B cell (primary cell): ENCODE data around the gene ADGRD2. TPM values are rescaled to one million over a fixed set of nuclear protein-coding genes. Genes with fewer than 3 reads are reported as not detected.

ENCODE experiments used
- ATAC-seq: fragments of 200-7000 bp; cut with Tn5 transposase; one replicate; pipeline ENCODE4 v1.10.0; 2021; ENCODE audit warnings: low read depth, mild to moderate bottlenecking, moderate number of reproducible peaks, moderate library complexity
- CTCF ChIA-PET: fragments of 350-600 bp; sonication (Branson Sonifier 250); formaldehyde crosslinking; loops from one replicate; lab custom pipeline; 2021; ENCODE audit warnings: antibody characterized with exemption, inconsistent platforms; lab: Charles Lee
- POLR2A ChIA-PET: fragments of 350-600 bp; sonication (Branson Sonifier 250); formaldehyde crosslinking; loops from one replicate; lab custom pipeline; 2021; ENCODE audit warnings: antibody characterized with exemption; lab: Charles Lee
- DNase-seq: peaks from one replicate; pipeline ENCODE4 v3.0.0; 2013
- H2AFZ ChIP-seq: 2 replicates; pipeline ENCODE4 v1.6.1; 2012; ENCODE audit warnings: mild to moderate bottlenecking, low read depth, low read length; ENCODE audit not compliant: insufficient read depth, poor library complexity, severe bottlenecking
- H3K27ac ChIP-seq, 2 donors: 1 replicate in 1 of 2; 2 replicates in 1 of 2; pipeline ENCODE4 v1.5.1; 2012 to 2013; ENCODE audit warnings: low read length in 2 of 2, mild to moderate bottlenecking in 2 of 2, moderate library complexity in 1 of 2
- H3K27me3 ChIP-seq, 4 experiments: fragments of 200-600 bp in 1 of 4; sonication (generic) in 1 of 4; replicated peaks in 1 of 4; 1 replicate in 2 of 4; 2 replicates in 2 of 4; pipeline versions ENCODE4 v1.6.1 to v1.7.0; 2013 to 2016; ENCODE audit warnings: low read length in 3 of 4, mild to moderate bottlenecking in 2 of 4, mixed read lengths in 1 of 4, moderate library complexity in 1 of 4; ENCODE audit not compliant: insufficient read depth in 4 of 4, control insufficient read depth in 3 of 4; ENCODE audit errors: control extremely low read depth in 1 of 4
- H3K36me3 ChIP-seq, 2 experiments: replicated peaks in 1 of 2; 1 replicate in 1 of 2; 2 replicates in 1 of 2; pipeline versions ENCODE4 v1.6.1 to v1.7.1; 2013; ENCODE audit warnings: low read length in 1 of 2; ENCODE audit not compliant: insufficient read depth in 2 of 2, control insufficient read depth in 1 of 2; ENCODE audit errors: control extremely low read depth in 1 of 2, extremely low read depth in 1 of 2
- H3K4me1 ChIP-seq, 2 donors: fragments of 200-600 bp in 1 of 2; sonication (generic) in 1 of 2; 1 replicate in 1 of 2; 2 replicates in 1 of 2; pipeline versions ENCODE4 v1.5.1 to v1.6.1; 2013 to 2017; ENCODE audit warnings: low read length in 2 of 2; ENCODE audit not compliant: control insufficient read depth in 2 of 2, insufficient read depth in 2 of 2
- H3K4me2 ChIP-seq: replicated peaks from 2 replicates; pipeline ENCODE3; 2012; ENCODE audit warnings: mild to moderate bottlenecking, low read depth, low read length; ENCODE audit not compliant: poor library complexity, severe bottlenecking
- H3K4me3 ChIP-seq, 5 experiments: fragments of 200-600 bp in 1 of 5; sonication (generic) in 1 of 5; 1 replicate in 3 of 5; 2 replicates in 2 of 5; pipeline versions ENCODE4 v1.5.1 to v1.7.0; 2011 to 2016; ENCODE audit warnings: low read length in 4 of 5, mild to moderate bottlenecking in 4 of 5, low read depth in 2 of 5, control low read depth in 1 of 5, moderate library complexity in 1 of 5; ENCODE audit not compliant: insufficient read depth in 1 of 5; ENCODE audit errors: control extremely low read depth in 1 of 5, extremely low read depth in 1 of 5
- H3K79me2 ChIP-seq: fragments of 200-600 bp; sonication (generic); one replicate; pipeline ENCODE4 v1.6.0; 2016; ENCODE audit warnings: low read length; ENCODE audit not compliant: control insufficient read depth, insufficient read depth
- H3K9ac ChIP-seq: fragments of 200-600 bp; sonication (generic); 2 replicates; pipeline ENCODE4 v1.6.1; 2017; ENCODE audit warnings: mild to moderate bottlenecking, low read length, moderate library complexity
- H3K9me3 ChIP-seq, 3 donors: one replicate each; pipeline versions ENCODE4 v1.6.1 to v1.7.1; 2013; ENCODE audit warnings: low read length in 2 of 3; ENCODE audit not compliant: control insufficient read depth in 2 of 3, insufficient read depth in 1 of 3; ENCODE audit errors: control extremely low read depth in 1 of 3
- H4K20me1 ChIP-seq: 2 replicates; pipeline ENCODE4 v1.6.0; 2012; ENCODE audit warnings: mild to moderate bottlenecking, low read length; ENCODE audit not compliant: insufficient read depth, control insufficient read depth, poor library complexity, severe bottlenecking
- H3K27ac Mint-ChIP-seq: one replicate; pipeline ENCODE4 v1.8.0; 2021; ENCODE audit warnings: mixed read lengths
- H3K27me3 Mint-ChIP-seq: one replicate; pipeline ENCODE4 v1.8.0; 2021; ENCODE audit warnings: mixed read lengths
- H3K4me1 Mint-ChIP-seq: one replicate; pipeline ENCODE4 v1.8.0; 2021; ENCODE audit warnings: mixed read lengths
- H3K4me3 Mint-ChIP-seq: one replicate; pipeline ENCODE4 v1.8.0; 2021; ENCODE audit warnings: mixed read lengths
- H3K9me3 Mint-ChIP-seq: one replicate; pipeline ENCODE4 v1.8.0; 2022; ENCODE audit warnings: mixed read lengths; ENCODE audit not compliant: insufficient read depth
- EZH2 ChIP-seq: IDR thresholded peaks from 2 replicates; pipeline ENCODE4 v1.6.1; 2012; ENCODE audit warnings: borderline replicate concordance, low read depth, mild to moderate bottlenecking, moderate library complexity, low read length; ENCODE audit not compliant: insufficient read depth, poor library complexity, severe bottlenecking
- WGBS: methylation state at CpG from one replicate; pipeline ENCODE4 v1.1.5; 2013; ENCODE audit warnings: missing lambda C conversion rate; ENCODE audit not compliant: insufficient coverage; 5-methylcytosine and 5-hydroxymethylcytosine counted together
- intact Hi-C: fragments of 100-400 bp; cut with micrococcal nuclease; formaldehyde crosslinking; loops from one replicate; pipeline ENCODE4 v1.10.0; 2022
- polyA plus RNA-seq: library from polyadenylated mRNA; depleted of rRNA; stranded (reverse); fragments of >200 nt; gene quantifications from 2 replicates; pipeline ENCODE4 v1.2.3, GENCODE V29; 2012
- total RNA-seq, 2 donors: library from RNA; stranded (reverse); fragments of 120-200 nt in 1 of 2; gene quantifications; 1 replicate in 1 of 2; 2 replicates in 1 of 2; pipeline versions ENCODE4 v1.2.3 to v1.2.4, GENCODE V29; 2013 to 2022
- TF ChIP-seq, protein P1 (sequence below): fragments of 200-600 bp; IDR thresholded peaks from one replicate; pipeline ENCODE4 v1.8.0; 2022; ENCODE audit warnings: antibody characterized with exemption, mild to moderate bottlenecking

ADGRD2 gene
- total and polyA plus RNA-seq, 2 donors (not counting 1 experiment from before 2014, with no cell fraction given): not detected

DNA sequence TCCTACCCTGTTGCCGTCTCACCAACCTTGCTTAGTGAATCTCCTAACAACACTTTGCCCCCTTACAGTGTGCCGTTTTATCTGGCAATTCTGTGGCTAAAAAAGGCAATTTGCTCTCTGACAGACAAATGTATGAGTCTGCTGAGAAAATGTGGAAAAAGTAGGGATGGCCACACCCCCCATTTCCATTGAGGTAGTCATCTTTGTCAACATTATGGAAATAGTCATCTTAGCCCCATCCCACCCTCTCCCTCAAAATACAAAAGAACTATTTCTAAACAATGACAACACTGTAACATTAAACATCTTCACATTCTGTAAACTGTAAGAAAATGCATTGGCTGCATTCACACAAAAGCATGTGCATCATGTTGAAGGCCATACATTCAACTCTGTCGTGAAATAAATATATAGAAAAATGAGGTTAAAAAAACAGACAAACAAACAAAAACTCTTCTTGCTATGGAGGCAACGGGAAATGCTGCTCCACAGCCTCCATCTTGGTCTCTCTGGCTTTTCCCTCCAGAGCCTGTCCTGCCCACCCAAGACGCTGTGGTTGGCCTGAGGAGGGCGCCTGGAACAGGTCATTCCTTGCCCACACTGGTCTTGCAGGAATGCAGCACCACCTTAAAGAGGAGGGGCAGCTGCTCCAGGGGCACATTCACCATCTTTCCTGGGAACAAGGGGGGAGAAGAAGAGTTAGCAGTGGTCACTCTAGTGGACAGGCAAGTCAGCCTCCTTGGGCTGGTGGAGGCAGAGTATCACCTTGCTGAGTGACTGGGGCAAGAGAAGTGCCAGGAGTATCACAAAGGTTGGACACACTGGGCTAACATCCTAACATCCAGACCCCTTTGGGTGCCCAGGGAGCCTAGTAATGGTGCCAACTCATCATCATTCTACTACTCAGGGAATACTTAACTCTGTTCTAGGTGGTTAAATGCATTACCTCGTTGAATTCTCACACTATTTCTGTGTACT, 72.2 kb downstream of the ADGRD2 start:
- ATAC-seq (no peak), DNase-seq (no peak)
- H3K79me2 ChIP-seq: no peaks in the 10 kb centered on the region
- no peak overlapping the region for H3K4me3 ChIP-seq
- H3K9ac ChIP-seq: no peak overlapping the region
- Mint-ChIP-seq H3K27me3 (no peaks in the 10 kb centered on the region), H3K9me3 (no peaks in the 10 kb centered on the region), H3K4me3 (no peak overlapping the region), H3K27ac (no peak overlapping the region), H3K4me1 (no peaks in the 10 kb centered on the region)
- no peak overlapping the region for H3K4me2 ChIP-seq
- H4K20me1 ChIP-seq: no peaks in the 10 kb centered on the region
- H3K27me3 ChIP-seq: no peaks in the 10 kb centered on the region
- peaks cover 0 to 3% of the 10 kb centered on the region in 2 experiments for H3K36me3 ChIP-seq
- no peak overlapping the region for H2AFZ ChIP-seq
- H3K4me1 ChIP-seq: no peaks in the 10 kb centered on the region
- intact Hi-C loops: no loop called here
- POLR2A ChIA-PET: no interaction called here
- no peak overlapping the region for H3K27ac ChIP-seq
- no peaks in the 10 kb centered on the region for H3K9me3 ChIP-seq
- 96% methylated on average over 3 of the region's 7 CpGs for WGBS
- TF ChIP-seq, protein P1, sequence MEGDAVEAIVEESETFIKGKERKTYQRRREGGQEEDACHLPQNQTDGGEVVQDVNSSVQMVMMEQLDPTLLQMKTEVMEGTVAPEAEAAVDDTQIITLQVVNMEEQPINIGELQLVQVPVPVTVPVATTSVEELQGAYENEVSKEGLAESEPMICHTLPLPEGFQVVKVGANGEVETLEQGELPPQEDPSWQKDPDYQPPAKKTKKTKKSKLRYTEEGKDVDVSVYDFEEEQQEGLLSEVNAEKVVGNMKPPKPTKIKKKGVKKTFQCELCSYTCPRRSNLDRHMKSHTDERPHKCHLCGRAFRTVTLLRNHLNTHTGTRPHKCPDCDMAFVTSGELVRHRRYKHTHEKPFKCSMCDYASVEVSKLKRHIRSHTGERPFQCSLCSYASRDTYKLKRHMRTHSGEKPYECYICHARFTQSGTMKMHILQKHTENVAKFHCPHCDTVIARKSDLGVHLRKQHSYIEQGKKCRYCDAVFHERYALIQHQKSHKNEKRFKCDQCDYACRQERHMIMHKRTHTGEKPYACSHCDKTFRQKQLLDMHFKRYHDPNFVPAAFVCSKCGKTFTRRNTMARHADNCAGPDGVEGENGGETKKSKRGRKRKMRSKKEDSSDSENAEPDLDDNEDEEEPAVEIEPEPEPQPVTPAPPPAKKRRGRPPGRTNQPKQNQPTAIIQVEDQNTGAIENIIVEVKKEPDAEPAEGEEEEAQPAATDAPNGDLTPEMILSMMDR: no peak
- TF ChIP-seq EZH2: no peak
- CTCF ChIA-PET: interaction anchor here (0.7 to 1.2 kb wide), 2 partner anchors 8 to 15 kb away, joined by 3 to 5 read pairs; no protein-coding TSS in a partner anchor

DNA sequence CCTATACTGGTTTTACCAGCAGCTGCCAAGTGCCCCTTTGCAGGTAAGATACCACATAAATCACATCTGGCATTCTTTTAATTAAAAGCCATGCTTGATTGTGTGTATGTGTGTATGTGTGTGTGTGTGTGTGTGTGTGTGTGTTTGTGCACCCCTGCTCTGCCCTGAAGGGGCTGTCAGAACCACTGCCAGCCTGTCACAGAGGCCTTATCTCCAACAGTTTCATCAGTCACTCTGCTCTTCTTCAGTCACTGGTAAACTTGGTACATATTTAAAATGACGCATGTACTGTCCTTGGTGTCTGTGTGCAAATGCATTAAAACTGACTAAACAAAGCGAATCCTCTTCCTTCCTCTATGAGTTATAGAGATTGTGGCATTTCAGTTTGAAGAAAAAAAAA, 75.9 kb downstream of the ADGRD2 start:
- ATAC-seq: no peak
- H3K4me1 Mint-ChIP-seq: no peaks in the 10 kb centered on the region
- WGBS: no CpG with 5 or more reads among the region's 2 CpGs
- H2AFZ ChIP-seq: no peak overlapping the region
- no peak overlapping the region for H3K4me2 ChIP-seq
- no peak for TF ChIP-seq EZH2
- TF ChIP-seq, protein P1: no peak
- no peaks in the 10 kb centered on the region for H3K79me2 ChIP-seq
- ChIA-PET POLR2A (no interaction called here), CTCF (interaction anchor here (1.7 to 3.8 kb wide), 2 partner anchors 9 to 11 kb away, joined by 4 to 13 read pairs; no protein-coding TSS in a partner anchor)
- H3K4me3 Mint-ChIP-seq: no peak overlapping the region
- no peaks in the 10 kb centered on the region for H3K4me1 ChIP-seq
- no peaks in the 10 kb centered on the region for H3K36me3 ChIP-seq
- no peak overlapping the region for H3K27ac ChIP-seq
- no peaks in the 10 kb centered on the region for H3K9me3 Mint-ChIP-seq
- H3K27me3 ChIP-seq: no peaks in the 10 kb centered on the region
- no peak for DNase-seq
- H3K4me3 ChIP-seq: no peak overlapping the region
- H3K27me3 Mint-ChIP-seq: no peaks in the 10 kb centered on the region
- H4K20me1 ChIP-seq: no peaks in the 10 kb centered on the region
- no peaks in the 10 kb centered on the region for H3K9me3 ChIP-seq
- H3K9ac ChIP-seq: no peak overlapping the region
- H3K27ac Mint-ChIP-seq: no peak overlapping the region
- intact Hi-C loops: no loop called here
